GM12878 (cell line): ENCODE measurements around the gene CLTCL1. TPM values are rescaled to one million over a fixed set of nuclear protein-coding genes. Genes with fewer than 3 reads are reported as not detected.

Experiments used
- ATAC-seq: fragments of 200-7000 bp; cut with Tn5 transposase; 3 replicates; pipeline ENCODE4 v1.9.1; 2020; ENCODE audit warnings: mild to moderate bottlenecking, moderate library complexity
- BruUV-seq: library from RNA; stranded (reverse); fragments of 400-500 nt; replicated peaks from 2 replicates; lab custom pipeline; 2021; lab: Mats Ljungman, UMichigan
- CTCF ChIA-PET: fragments of 300-600 bp; sonication (Branson Sonifier 250); formaldehyde crosslinking; extraction: SDS; loops from one replicate; lab custom pipeline; 2021; ENCODE audit warnings: inconsistent platforms; lab: Yijun Ruan, JAX
- POLR2A ChIA-PET: fragments of 350-600 bp; formaldehyde crosslinking; extraction: SDS; loops from one replicate; lab custom pipeline; 2021; ENCODE audit warnings: inconsistent platforms; lab: Charles Lee
- RAD21 ChIA-PET: fragments of 300-600 bp; sonication (Branson Sonifier 250); formaldehyde crosslinking; loops from one replicate; lab custom pipeline; 2023; ENCODE audit warnings: antibody characterized with exemption; ENCODE audit not compliant: unreplicated experiment; lab: Charles Lee
- SMC1A ChIA-PET: fragments of 300-600 bp; sonication (Branson Sonifier 250); formaldehyde crosslinking; loops from one replicate; lab custom pipeline; 2023; ENCODE audit not compliant: unreplicated experiment, uncharacterized antibody; lab: Charles Lee
- DNase-seq: peaks from one replicate; pipeline ENCODE4 v3.0.0-alpha.2; 2011; ENCODE audit warnings: low read depth, low spot score
- FAIRE-seq: peaks from 3 replicates; lab custom pipeline; 2011; peaks lifted over from hg19 to GRCh38; lab: Jason Lieb, UNC
- H2AFZ ChIP-seq: 2 replicates; pipeline ENCODE4 v1.6.0; 2011; ENCODE audit warnings: low read depth, low read length, control low read depth; ENCODE audit not compliant: control insufficient read depth
- H3K27ac ChIP-seq: 2 replicates; pipeline ENCODE4 v1.5.1; 2011; ENCODE audit warnings: control low read depth; ENCODE audit not compliant: control insufficient read depth, insufficient read depth
- H3K27me3 ChIP-seq, 2 experiments: replicated peaks in 1 of 2; 2 replicates each; pipeline versions ENCODE4 v1.6.0 to v1.6.1; 2011; ENCODE audit warnings: low read length in 1 of 2; ENCODE audit not compliant: control insufficient read depth in 2 of 2, insufficient read depth in 2 of 2
- H3K36me3 ChIP-seq, 2 experiments: 2 replicates each; pipeline ENCODE4 v1.5.1; 2011; ENCODE audit warnings: low read length in 1 of 2; ENCODE audit not compliant: control insufficient read depth in 2 of 2, insufficient read depth in 2 of 2
- H3K4me1 ChIP-seq: 2 replicates; pipeline ENCODE4 v1.6.1; 2011; ENCODE audit warnings: mild to moderate bottlenecking, low read length, moderate library complexity, mixed read lengths; ENCODE audit not compliant: control insufficient read depth, insufficient read depth
- H3K4me2 ChIP-seq: 2 replicates; pipeline ENCODE4 v1.6.0; 2011; ENCODE audit warnings: control low read depth; ENCODE audit not compliant: control insufficient read depth, insufficient read depth
- H3K4me3 ChIP-seq: fragments of 200-600 bp; sonication (generic); 2 replicates; pipeline ENCODE4 v1.5.1; 2016
- H3K79me2 ChIP-seq: 2 replicates; pipeline ENCODE4 v1.6.0; 2011; ENCODE audit warnings: low read length; ENCODE audit not compliant: control insufficient read depth, insufficient read depth
- H3K9ac ChIP-seq: 2 replicates; pipeline ENCODE4 v1.8.0; 2011; ENCODE audit warnings: low read length, control low read depth, mixed read lengths; ENCODE audit not compliant: control insufficient read depth, insufficient read depth
- H3K9me3 ChIP-seq: replicated peaks from 3 replicates; pipeline ENCODE4 v1.5.1; 2011; ENCODE audit warnings: mild to moderate bottlenecking, low read length; ENCODE audit not compliant: control insufficient read depth, insufficient read depth
- H4K20me1 ChIP-seq: 2 replicates; pipeline ENCODE4 v1.6.0; 2011; ENCODE audit not compliant: control insufficient read depth, insufficient read depth
- ATF7 ChIP-seq: fragments of 450-650 bp; IDR thresholded peaks from 2 replicates; pipeline ENCODE4 v1.6.1; 2016; ENCODE audit warnings: low read depth, mild to moderate bottlenecking
- HDAC6 ChIP-seq: fragments of 200-600 bp; sonication (generic); IDR thresholded peaks from one replicate; pipeline ENCODE4 v1.8.0; 2017; ENCODE audit warnings: antibody characterized with exemption; ENCODE audit not compliant: unreplicated experiment
- IRF4 ChIP-seq: IDR thresholded peaks from 2 replicates; pipeline ENCODE4 v1.6.1; 2011; ENCODE audit warnings: low read depth, low read length
- NR2F1 ChIP-seq: fragments of 450-650 bp; conservative IDR thresholded peaks from 2 replicates; pipeline ENCODE4 v1.6.1; 2017; ENCODE audit warnings: mild to moderate bottlenecking
- RCOR1 ChIP-seq: conservative IDR thresholded peaks from 2 replicates; pipeline ENCODE4 v1.6.1; 2012; ENCODE audit warnings: low read depth, low read length, improper control_type of control experiment
- STAT3 ChIP-seq: IDR thresholded peaks from 2 replicates; pipeline ENCODE4 v1.6.1; 2011; ENCODE audit warnings: low read depth, low read length, improper control_type of control experiment
- ZSCAN29 ChIP-seq: fragments of 450-650 bp; IDR thresholded peaks from 2 replicates; pipeline ENCODE4 v1.6.1; 2017; ENCODE audit warnings: mild to moderate bottlenecking, moderate library complexity
- ZZZ3 ChIP-seq: IDR thresholded peaks from 2 replicates; pipeline ENCODE4 v1.6.1; 2011; ENCODE audit warnings: low read depth; ENCODE audit not compliant: control insufficient read depth, insufficient read length
- WGBS: methylation state at CpG from one replicate; pipeline ENCODE4 v1.1.6; 2016; ENCODE audit warnings: low lambda C conversion rate; ENCODE audit not compliant: insufficient replicate concordance, insufficient coverage; ENCODE audit errors: missing lambda C conversion rate; 5-methylcytosine and 5-hydroxymethylcytosine counted together
- in situ Hi-C: fragments of 300-500 bp; cut with MboI; formaldehyde crosslinking; loops from 9 replicates; pipeline ENCODE4 v1.14.3; 2018; ENCODE audit warnings: mixed read lengths
- intact Hi-C: fragments of 100-400 bp; cut with micrococcal nuclease; formaldehyde crosslinking; loops from one replicate; pipeline ENCODE4 v1.14.2; 2022; ENCODE audit not compliant: unreplicated experiment
- polyA plus RNA-seq, 11 experiments: library from polyadenylated mRNA; depleted of rRNA in 4 of 11; unstranded in 6 of 11; stranded (reverse) in 5 of 11; fragments of >200 nt; fragmentation: Nextera tagmentation in 4 of 11; fragmentation: Illumina TruSeq in 1 of 11; extraction: Ambion mirVana in 4 of 11; extraction: Trizol in 1 of 11; gene quantifications; 1 replicate in 1 of 11; 2 replicates in 10 of 11; pipeline versions ENCODE4 v1.2.1 to v1.2.3, GENCODE V29; 2011 to 2016; ENCODE audit warnings: inconsistent platforms in 2 of 11, missing spikeins in 2 of 11, low read depth in 1 of 11
- total RNA-seq, 4 experiments: library from RNA; depleted of rRNA in 3 of 4; stranded (reverse); fragments of >200 nt in 3 of 4; fragmentation: Illumina TruSeq in 1 of 4; extraction: Trizol in 1 of 4; gene quantifications; 2 replicates each; pipeline versions ENCODE4 v1.2.1 to v1.2.3, GENCODE V29; 2013 to 2021
- TF ChIP-seq, protein P1 (sequence below): IDR thresholded peaks from 2 replicates; pipeline ENCODE4 v1.6.1; 2012; ENCODE audit warnings: low read depth, low read length, improper control_type of control experiment

The CLTCL1 gene
- total and polyA plus RNA-seq, 10 of the 15 experiments (the other 5 are each of a cell fraction or from before 2014, with no cell fraction given), result under 0.01 to 0.35 (median 0.12) TPM; not detected in 2

DNA sequence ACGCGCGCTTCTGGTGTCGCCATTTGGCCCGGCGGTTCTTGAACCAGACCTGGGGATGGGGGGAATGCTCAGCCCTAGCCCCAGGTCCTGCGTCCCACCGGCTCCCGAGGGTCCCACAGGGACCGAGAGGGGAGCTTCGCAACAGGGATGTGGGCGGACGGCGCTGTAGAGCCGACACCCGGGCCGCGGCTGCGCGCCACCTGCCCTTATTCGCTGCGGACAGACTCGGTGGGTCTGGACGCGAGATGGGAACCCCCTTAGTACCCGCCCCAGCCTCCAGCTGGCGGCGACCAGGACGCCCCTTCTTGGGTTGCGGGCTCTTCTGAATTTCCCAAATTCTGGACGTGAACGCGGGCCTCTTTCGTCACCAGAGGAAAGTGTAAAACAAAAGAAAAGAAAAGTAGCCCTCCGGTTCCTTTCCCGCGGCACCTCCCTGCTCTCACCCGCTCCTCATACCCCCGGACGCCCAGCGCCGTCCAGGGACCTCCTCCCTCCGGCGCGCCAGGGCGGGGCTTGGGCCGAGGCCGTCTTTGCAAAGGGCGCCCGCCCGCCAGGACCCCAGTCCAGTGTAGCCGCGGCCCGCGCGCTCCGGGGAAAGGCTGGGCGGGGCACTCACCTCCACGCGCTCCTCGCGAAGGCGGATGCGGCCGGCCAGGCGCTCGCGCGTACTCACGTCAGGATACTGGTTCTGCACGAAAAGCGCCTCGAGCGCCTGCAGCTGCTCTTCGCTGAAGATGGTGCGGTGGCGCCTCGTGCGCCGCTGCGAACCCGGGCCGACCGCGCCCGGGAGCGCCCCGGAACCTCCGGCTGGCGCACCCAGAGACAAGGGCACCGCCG is 142.3 kb downstream of the CLTCL1 start:
- peaks cover 5 to 18% of the 10 kb centered on the region in 2 experiments for H3K27me3 ChIP-seq
- no peaks in the 10 kb centered on the region for H3K4me1 ChIP-seq
- H3K4me2 ChIP-seq, result no peak overlapping the region
- 35% methylated on average over 81 of the region's 92 CpGs for WGBS
- no peaks in the 10 kb centered on the region for H3K9me3 ChIP-seq
- SMC1A ChIA-PET, result no interaction called here
- intact Hi-C loops, result no loop called here
- peaks cover 2% of the 10 kb centered on the region for H3K79me2 ChIP-seq
- ATAC-seq, result no peak
- no TSS peak for BruUV-seq
- no peak overlapping the region for H2AFZ ChIP-seq
- CTCF ChIA-PET, result no interaction called here
- no peaks in the 10 kb centered on the region for H4K20me1 ChIP-seq
- FAIRE-seq, result no peak
- H3K4me3 ChIP-seq, result no peak overlapping the region
- H3K9ac ChIP-seq, result no peak overlapping the region
- POLR2A ChIA-PET, result no interaction called here
- in situ Hi-C loops, result no loop called here
- no peak overlapping the region for H3K27ac ChIP-seq
- RAD21 ChIA-PET, result no interaction called here
- TF ChIP-seq HDAC6, result peak; percentile 81
- TF ChIP-seq NR2F1, result no peak
- H3K36me3 ChIP-seq, result no peaks in the 10 kb centered on the region
- DNase-seq, result no peak

DNA sequence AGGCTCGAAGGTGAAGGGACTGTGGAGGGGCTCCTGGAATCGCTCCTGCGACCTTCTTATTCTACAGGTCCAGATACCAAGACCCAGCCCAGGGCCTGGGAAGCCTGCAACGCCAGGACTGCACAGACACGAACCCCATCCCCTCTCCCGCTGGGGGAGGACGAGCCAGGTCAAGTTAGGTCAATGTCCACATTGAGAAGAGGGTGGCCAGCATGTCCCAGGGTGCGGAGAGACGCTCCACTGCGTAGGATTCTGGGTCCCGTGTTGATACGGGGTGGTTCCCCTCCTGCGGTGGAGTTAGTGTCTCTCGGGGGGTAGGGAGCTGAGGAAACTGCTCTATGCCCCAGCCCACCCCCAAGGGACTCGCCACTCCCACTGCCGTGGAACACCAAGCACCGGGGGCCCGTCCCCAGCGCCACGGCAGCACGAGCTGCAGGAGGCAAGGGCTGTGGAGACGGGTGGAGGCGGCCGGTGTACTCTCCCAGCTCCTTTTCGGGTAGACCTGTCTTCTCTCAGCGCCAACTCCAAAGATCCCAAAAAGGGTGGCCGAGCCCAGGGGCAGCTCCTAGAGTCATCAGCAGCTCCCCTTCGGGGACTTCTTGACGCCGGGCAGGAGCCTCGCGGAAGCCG is 143.0 kb downstream of the CLTCL1 start:
- POLR2A ChIA-PET, result no interaction called here
- no peak overlapping the region for H2AFZ ChIP-seq
- WGBS, result 52% methylated on average over 28 of the region's 33 CpGs
- intact Hi-C loops, result no loop called here
- ATAC-seq (no peak), FAIRE-seq (no peak), DNase-seq (no peak)
- TF ChIP-seq IRF4 (no peak), RCOR1 (no peak), ATF7 (no peak), ZZZ3 (no peak), STAT3 (no peak), ZSCAN29 (no peak)
- TF ChIP-seq, protein P1, sequence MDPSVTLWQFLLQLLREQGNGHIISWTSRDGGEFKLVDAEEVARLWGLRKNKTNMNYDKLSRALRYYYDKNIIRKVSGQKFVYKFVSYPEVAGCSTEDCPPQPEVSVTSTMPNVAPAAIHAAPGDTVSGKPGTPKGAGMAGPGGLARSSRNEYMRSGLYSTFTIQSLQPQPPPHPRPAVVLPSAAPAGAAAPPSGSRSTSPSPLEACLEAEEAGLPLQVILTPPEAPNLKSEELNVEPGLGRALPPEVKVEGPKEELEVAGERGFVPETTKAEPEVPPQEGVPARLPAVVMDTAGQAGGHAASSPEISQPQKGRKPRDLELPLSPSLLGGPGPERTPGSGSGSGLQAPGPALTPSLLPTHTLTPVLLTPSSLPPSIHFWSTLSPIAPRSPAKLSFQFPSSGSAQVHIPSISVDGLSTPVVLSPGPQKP, result no peak
- H3K36me3 ChIP-seq, result no peaks in the 10 kb centered on the region
- SMC1A ChIA-PET, result no interaction called here
- H3K27ac ChIP-seq, result no peak overlapping the region
- in situ Hi-C loops, result no loop called here
- no peaks in the 10 kb centered on the region for H3K9me3 ChIP-seq
- CTCF ChIA-PET, result no interaction called here
- no peaks in the 10 kb centered on the region for H3K4me1 ChIP-seq
- H3K9ac ChIP-seq, result no peak overlapping the region
- no peaks in the 10 kb centered on the region for H4K20me1 ChIP-seq
- RAD21 ChIA-PET, result no interaction called here
- H3K4me2 ChIP-seq, result no peak overlapping the region
- H3K79me2 ChIP-seq, result peaks cover 9% of the 10 kb centered on the region
- H3K4me3 ChIP-seq, result no peak overlapping the region
- H3K27me3 ChIP-seq, result peaks cover 5 to 18% of the 10 kb centered on the region in 2 experiments
- BruUV-seq, result no TSS peak
